Sigmoid colon (tissue), 7 donors: ENCODE data around the gene PTGER1. TPM values are rescaled to one million over a fixed set of nuclear protein-coding genes. Genes with fewer than 3 reads are reported as not detected.

Source experiments
- DNase-seq: peaks from one replicate; pipeline ENCODE4 v3.0.0-alpha.2; 2019
- H3K27ac ChIP-seq, 4 donors: fragments of 200-600 bp; sonication (generic); one replicate each; pipeline ENCODE4 v1.5.1; 2016 to 2019; ENCODE audit warnings: mild to moderate bottlenecking in 1 of 4
- H3K27me3 ChIP-seq, 3 donors: fragments of 200-600 bp; sonication (generic); one replicate each; pipeline ENCODE4 v1.5.1; 2019; ENCODE audit warnings: mild to moderate bottlenecking in 1 of 3
- H3K36me3 ChIP-seq, 4 donors: fragments of 200-600 bp; sonication (generic); one replicate each; pipeline ENCODE4 v1.5.1; 2016 to 2019
- H3K4me1 ChIP-seq, 4 donors: fragments of 200-600 bp; sonication (generic); one replicate each; pipeline ENCODE4 v1.5.1; 2017 to 2019
- H3K4me3 ChIP-seq, 4 donors: fragments of 200-600 bp; sonication (generic); one replicate each; pipeline ENCODE4 v1.5.1; 2017 to 2019; ENCODE audit warnings: mild to moderate bottlenecking in 2 of 4, moderate library complexity in 1 of 4
- H3K9me3 ChIP-seq, 4 donors: fragments of 200-600 bp in 3 of 4; sonication (generic) in 3 of 4; one replicate each; pipeline versions ENCODE4 v1.5.1 to v1.6.1; 2013 to 2019
- CTCF ChIP-seq, 4 experiments: fragments of 450-650 bp in 3 of 4; fragments of 200-600 bp in 1 of 4; IDR thresholded peaks; one replicate each; pipeline ENCODE4 v1.5.1; 2016 to 2019; ENCODE audit warnings: antibody characterized with exemption in 4 of 4, mild to moderate bottlenecking in 3 of 4, moderate library complexity in 2 of 4
- EP300 ChIP-seq, 4 donors: sonication (generic); formaldehyde crosslinking; IDR thresholded peaks; one replicate each; pipeline ENCODE4 v1.6.1; 2017; ENCODE audit warnings: antibody characterized with exemption in 4 of 4
- POLR2A ChIP-seq, 2 donors: fragments of 450-650 bp; IDR thresholded peaks; one replicate each; pipeline ENCODE4 v1.6.1; 2016; ENCODE audit warnings: antibody characterized with exemption in 2 of 2, mild to moderate bottlenecking in 2 of 2, moderate library complexity in 2 of 2
- POLR2AphosphoS5 ChIP-seq, 4 donors: sonication (generic); formaldehyde crosslinking; IDR thresholded peaks; one replicate each; pipeline ENCODE4 v1.6.1; 2017; ENCODE audit warnings: antibody characterized with exemption in 4 of 4
- WGBS, 2 donors: extraction: QIAGEN DNeasy Blood & Tissue Kit; methylation state at CpG; one replicate each; pipeline ENCODE4 v1.1.7; 2013; 5-methylcytosine and 5-hydroxymethylcytosine counted together
- intact Hi-C: fragments of 100-400 bp; cut with DNase I; formaldehyde crosslinking; loops from one replicate; pipeline ENCODE4 v1.15.1; 2023
- polyA plus RNA-seq, 3 donors: library from polyadenylated mRNA; stranded (reverse); fragments of 200-250 nt; gene quantifications; one replicate each; pipeline ENCODE4 v1.2.3, GENCODE V29; 2013
- total RNA-seq, 4 donors: library from RNA; depleted of rRNA; stranded (reverse); fragments of >200 nt; gene quantifications; one replicate each; pipeline ENCODE4 v1.1.0, GENCODE V29; 2016
- donor health status: healthy with polysubstance abuse.
- donor health status: Bipolar disorder and iron deficiency.
- donor health status: healthy.

PTGER1 gene
- total and polyA plus RNA-seq, 7 donors = 0.54 to 0.71 (median 0.67) TPM; not detected in 4

DNA sequence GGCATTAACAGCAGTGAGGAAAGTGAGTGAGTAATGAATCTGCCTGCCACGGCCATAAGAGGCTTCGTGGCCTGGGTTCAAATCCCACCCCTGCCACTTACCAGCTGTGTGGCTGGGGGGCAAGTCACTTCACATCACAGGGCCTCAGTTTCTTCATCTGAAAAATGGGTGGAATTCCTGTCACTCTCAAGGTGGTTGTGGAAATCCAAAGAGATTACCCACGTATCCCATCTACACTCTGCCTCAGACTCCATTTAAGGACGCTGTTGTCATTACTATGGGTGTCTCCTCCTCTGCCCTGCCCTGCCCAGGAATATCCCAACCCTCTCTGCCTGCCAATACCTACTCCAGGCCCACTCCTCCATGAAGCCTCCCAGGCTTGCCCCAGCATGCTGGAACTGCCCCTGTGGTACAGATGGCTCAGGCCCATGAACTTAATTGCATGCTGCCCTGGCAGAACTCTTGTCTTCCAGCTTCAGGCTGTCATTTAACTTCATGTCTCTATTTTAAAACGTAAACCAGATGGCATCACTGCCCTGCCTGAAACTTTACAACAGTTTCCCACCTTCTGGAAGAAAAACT is 17.7 kb upstream of the PTGER1 start:
- TF ChIP-seq POLR2AphosphoS5 (IDR thresholded peaks at IDR 0.05) (no peak), CTCF (IDR thresholded peaks at IDR 0.05) (no peak), EP300 (IDR thresholded peaks at IDR 0.05) (no peak), POLR2A (IDR thresholded peaks at IDR 0.05) (no peak)
- Histone ChIP-seq H3K9me3 (no peaks in the 10 kb centered on the region), H3K27me3 (no peaks in the 10 kb centered on the region), H3K4me1 (peaks cover 0 to 31% (median 24%) of the 10 kb centered on the region in 4 donors), H3K4me3 (no peak overlapping the region), H3K36me3 (peaks cover 0 to 42% (median 3%) of the 10 kb centered on the region in 4 donors), H3K27ac (no peak overlapping the region)
- no peak for DNase-seq
- 78 to 88% methylated on average over 5 of the region's 5 CpGs for WGBS, 2 donors
- intact Hi-C loops = no loop called here

DNA sequence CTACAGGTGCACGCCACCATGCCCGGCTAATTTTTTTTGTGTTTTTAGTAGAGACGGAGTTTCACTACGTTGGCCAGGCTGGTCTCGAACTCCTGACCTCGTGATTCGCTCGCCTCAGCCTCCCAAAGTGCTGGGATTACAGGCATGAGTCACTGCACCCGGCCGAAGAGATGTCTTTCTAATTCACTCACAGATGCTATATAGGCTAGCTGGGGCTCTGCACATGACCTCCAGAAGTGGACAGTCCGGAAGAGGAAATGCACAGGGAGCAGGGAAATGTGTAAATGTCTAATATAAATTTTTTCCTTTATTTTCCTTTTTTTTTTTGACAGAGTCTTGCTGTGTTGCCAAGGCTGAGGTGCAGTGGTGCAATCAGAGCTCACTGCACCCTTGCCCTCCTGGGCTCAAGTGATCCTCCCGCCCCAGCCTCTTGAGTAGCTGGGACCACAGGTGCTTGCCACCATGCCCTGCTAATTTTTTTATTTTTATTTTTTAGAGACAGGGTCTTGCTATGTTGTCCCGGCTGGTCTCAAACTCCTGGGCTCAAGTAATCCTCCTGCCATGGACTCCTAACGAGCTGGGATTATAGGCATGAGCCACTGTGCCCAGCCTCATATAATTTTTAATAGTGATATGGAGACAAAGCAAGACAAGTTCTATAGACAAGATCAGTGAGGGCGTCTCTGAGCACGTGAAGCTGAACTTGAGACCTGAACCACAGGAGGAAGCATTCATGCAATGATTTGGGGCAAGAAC is 12.4 kb upstream of the PTGER1 start:
- TF ChIP-seq EP300 (IDR thresholded peaks at IDR 0.05) (no peak), CTCF (IDR thresholded peaks at IDR 0.05) (no peak), POLR2AphosphoS5 (IDR thresholded peaks at IDR 0.05) (no peak)
- Histone ChIP-seq H3K4me1 (no peaks in the 10 kb centered on the region), H3K27ac (no peak overlapping the region), H3K9me3 (no peaks in the 10 kb centered on the region), H3K4me3 (no peak overlapping the region), H3K27me3 (no peaks in the 10 kb centered on the region), H3K36me3 (peaks cover 0 to 55% (median 5%) of the 10 kb centered on the region in 4 donors)
- intact Hi-C loops = no loop called here
- DNase-seq = no peak
- 93 to 94% methylated on average over 16 of the region's 16 CpGs for WGBS, 2 donors

DNA sequence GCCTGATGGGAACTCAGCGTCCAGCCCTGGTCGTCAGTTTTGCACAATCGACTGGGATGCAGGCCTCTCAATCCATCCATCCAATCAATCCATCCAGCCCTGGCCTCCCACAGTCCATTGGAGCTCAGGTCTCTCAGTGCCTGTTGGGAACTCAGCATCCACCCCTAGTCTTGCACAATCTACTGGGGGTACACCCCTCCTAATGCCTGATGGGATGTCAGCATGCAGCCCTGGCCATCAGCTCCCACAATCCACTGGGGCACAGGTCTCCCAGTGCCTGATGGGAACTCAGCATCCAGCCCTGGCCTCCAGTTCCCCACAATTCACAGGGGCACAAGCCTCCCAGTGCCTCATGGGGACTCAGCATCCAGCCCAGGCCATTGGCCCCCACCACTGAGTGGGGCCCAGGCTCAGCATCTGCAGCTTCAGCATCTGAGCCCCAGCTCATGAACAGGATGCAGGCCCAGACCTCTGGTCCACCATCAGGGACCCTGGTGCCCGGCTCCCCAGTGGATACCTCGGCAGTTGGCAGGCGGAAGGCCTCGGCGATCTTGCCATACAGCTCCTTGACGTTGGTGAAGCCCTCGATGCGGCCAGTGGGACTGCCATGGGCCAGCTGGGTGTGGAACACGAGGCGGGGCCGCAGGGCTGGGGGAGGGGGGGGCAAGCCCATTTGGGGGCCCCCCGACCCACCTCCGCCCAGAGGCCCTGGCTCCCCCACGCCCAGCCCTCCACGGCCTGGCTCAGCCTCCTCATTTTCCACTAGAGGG is 7.2 kb upstream of the PTGER1 start:
- no peak for TF ChIP-seq CTCF (IDR thresholded peaks at IDR 0.05)
- TF ChIP-seq EP300 (IDR thresholded peaks at IDR 0.05) = no peak
- no peak for TF ChIP-seq POLR2AphosphoS5 (IDR thresholded peaks at IDR 0.05)
- no peak for TF ChIP-seq POLR2A (IDR thresholded peaks at IDR 0.05)
- H3K4me1 ChIP-seq = peaks cover 0 to 12% (median 5%) of the 10 kb centered on the region in 4 donors
- WGBS, 2 donors = 93 to 95% methylated on average over 18 of the region's 18 CpGs
- DNase-seq = no peak
- H3K36me3 ChIP-seq = peaks cover 0 to 46% (median 21%) of the 10 kb centered on the region in 4 donors
- H3K27me3 ChIP-seq = no peaks in the 10 kb centered on the region
- no peaks in the 10 kb centered on the region for H3K9me3 ChIP-seq
- intact Hi-C loops = no loop called here
- no peak overlapping the region for H3K4me3 ChIP-seq
- H3K27ac ChIP-seq = no peak overlapping the region

DNA sequence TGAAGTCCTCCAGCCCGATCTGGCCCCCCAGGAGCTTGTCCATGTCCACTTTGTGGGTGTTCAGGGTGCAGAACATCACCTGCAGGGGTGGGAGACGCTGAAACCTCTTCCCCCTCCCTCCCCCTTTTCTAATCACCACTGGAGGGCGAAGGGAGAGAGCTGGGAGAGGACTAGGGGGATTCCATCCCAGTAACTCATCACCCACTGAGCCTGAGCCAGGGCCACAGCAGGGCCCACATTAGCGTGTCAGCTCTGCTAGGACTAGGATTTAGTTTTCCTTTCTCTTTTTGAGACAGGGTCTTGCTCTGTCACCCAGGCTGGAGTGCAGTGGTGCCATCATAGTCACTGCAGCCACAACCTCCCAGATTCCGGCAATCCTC is 5.5 kb upstream of the PTGER1 start:
- no peaks in the 10 kb centered on the region for H3K9me3 ChIP-seq
- 75 to 87% methylated on average over 5 of the region's 5 CpGs for WGBS, 2 donors
- H3K4me3 ChIP-seq = no peak overlapping the region
- intact Hi-C loops = no loop called here
- H3K36me3 ChIP-seq = peaks cover 0 to 46% (median 21%) of the 10 kb centered on the region in 4 donors
- peaks cover 0 to 24% (median 11%) of the 10 kb centered on the region in 4 donors for H3K4me1 ChIP-seq
- no peak overlapping the region for H3K27ac ChIP-seq
- TF ChIP-seq POLR2A (IDR thresholded peaks at IDR 0.05) (no peak), POLR2AphosphoS5 (IDR thresholded peaks at IDR 0.05) (no peak), CTCF (IDR thresholded peaks at IDR 0.05) (no peak), EP300 (IDR thresholded peaks at IDR 0.05) (no peak)
- peaks cover 0 to 4% (median 0%) of the 10 kb centered on the region in 3 donors for H3K27me3 ChIP-seq
- no peak for DNase-seq
